OCI-LY3 (cell line): ENCODE results near the gene CFAP298.
"Not testable (repeated sequence)": the region's sequence is repeated elsewhere in the genome, so short reads cannot be mapped to it uniquely, and the experiment has no call there.

Experiments used
- H2AFZ ChIP-seq: fragments of 200-600, 300-600 bp; shearing (Covaris generic); 2 replicates; pipeline ENCODE4 v1.6.0; 2014; ENCODE audit warnings: antibody characterized with exemption, low read depth, low read length
- H3K27ac ChIP-seq: fragments of 200-600, 300-600 bp; sonication (generic); 2 replicates; pipeline ENCODE4 v1.5.1; 2014; ENCODE audit warnings: mild to moderate bottlenecking, low read length, moderate library complexity, mixed read lengths
- H3K27me3 ChIP-seq: fragments of 200-600, 300-600 bp; sonication (generic); 2 replicates; pipeline ENCODE4 v1.6.1; 2014; ENCODE audit warnings: low read depth, low read length, mixed read lengths
- H3K36me3 ChIP-seq: fragments of 200-600, 300-600 bp; sonication (generic); replicated peaks from 2 replicates; pipeline ENCODE3; 2014; ENCODE audit warnings: low read depth, low read length, mixed read lengths
- H3K4me1 ChIP-seq: fragments of 300-600, 200-600 bp; sonication (generic); 2 replicates; pipeline ENCODE4 v1.6.1; 2014; ENCODE audit warnings: low read length, mixed read lengths
- H3K4me2 ChIP-seq: fragments of 200-600, 300-600 bp; sonication (generic); 2 replicates; pipeline ENCODE4 v1.6.1; 2014; ENCODE audit warnings: low read length, mixed read lengths
- H3K4me3 ChIP-seq: fragments of 300-600, 200-600 bp; sonication (generic); 2 replicates; pipeline ENCODE4 v1.5.1; 2014; ENCODE audit warnings: antibody characterized with exemption, mild to moderate bottlenecking, low read length, moderate library complexity
- H3K79me2 ChIP-seq: fragments of 300-600, 200-600 bp; shearing (Covaris generic); 2 replicates; pipeline ENCODE4 v1.6.1; 2014; ENCODE audit warnings: mild to moderate bottlenecking, low read length, mixed read lengths
- H3K9ac ChIP-seq: fragments of 300-600, 200-600 bp; shearing (Covaris generic); 2 replicates; pipeline ENCODE4 v1.6.0; 2014; ENCODE audit warnings: mild to moderate bottlenecking, low read length, moderate library complexity
- H3K9me3 ChIP-seq: fragments of 200-600, 300-600 bp; shearing (Covaris generic); 2 replicates; pipeline ENCODE4 v1.6.1; 2014; ENCODE audit warnings: low read length, mixed read lengths; ENCODE audit not compliant: insufficient read depth
- H4K20me1 ChIP-seq: fragments of 200-600, 300-600 bp; sonication (generic); 2 replicates; pipeline ENCODE4 v1.6.1; 2016; ENCODE audit warnings: low read length, mixed read lengths; ENCODE audit not compliant: insufficient read depth
- EZH2phosphoT487 ChIP-seq: fragments of 200-600 bp; shearing (Covaris generic); IDR thresholded peaks from 2 replicates; pipeline ENCODE4 v1.6.1; 2018; ENCODE audit warnings: antibody characterized with exemption, mixed run types, low read depth
- TF ChIP-seq, protein P1 (sequence below): fragments of 200-600, 300-600 bp; sonication (generic); IDR thresholded peaks from 2 replicates; pipeline ENCODE4 v1.5.1; 2014; ENCODE audit warnings: antibody characterized with exemption, low read length, low read depth

The CFAP298 gene

DNA sequence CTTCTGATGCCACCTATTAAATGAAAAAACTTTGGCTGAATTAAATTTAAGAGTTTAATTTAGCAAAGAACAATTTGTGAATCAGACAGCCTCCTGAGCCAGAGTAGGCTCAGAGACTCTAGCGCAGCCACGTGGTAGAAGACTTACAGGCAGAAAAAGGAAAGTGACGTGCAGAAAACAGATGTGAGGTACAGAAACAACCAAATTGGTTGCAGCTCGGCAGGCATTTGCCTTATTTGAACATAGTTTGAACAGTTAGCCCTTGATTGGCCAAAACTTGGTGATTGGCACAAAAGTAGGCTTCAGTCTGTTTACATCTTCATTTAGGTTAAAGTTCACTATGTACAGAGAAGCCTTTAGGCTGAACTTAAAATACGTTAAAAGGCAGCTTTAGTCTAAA lies 49.8 kb downstream of the CFAP298 start:
- H3K27me3 ChIP-seq = no peaks in the 10 kb centered on the region
- no peaks in the 10 kb centered on the region for H4K20me1 ChIP-seq
- H3K79me2 ChIP-seq = no peaks in the 10 kb centered on the region
- no peaks in the 10 kb centered on the region for H3K36me3 ChIP-seq
- H3K9me3 ChIP-seq = no peaks in the 10 kb centered on the region
- H3K27ac ChIP-seq = no peak overlapping the region
- no peak overlapping the region for H3K4me2 ChIP-seq
- no peak for TF ChIP-seq EZH2phosphoT487
- TF ChIP-seq, protein P1, sequence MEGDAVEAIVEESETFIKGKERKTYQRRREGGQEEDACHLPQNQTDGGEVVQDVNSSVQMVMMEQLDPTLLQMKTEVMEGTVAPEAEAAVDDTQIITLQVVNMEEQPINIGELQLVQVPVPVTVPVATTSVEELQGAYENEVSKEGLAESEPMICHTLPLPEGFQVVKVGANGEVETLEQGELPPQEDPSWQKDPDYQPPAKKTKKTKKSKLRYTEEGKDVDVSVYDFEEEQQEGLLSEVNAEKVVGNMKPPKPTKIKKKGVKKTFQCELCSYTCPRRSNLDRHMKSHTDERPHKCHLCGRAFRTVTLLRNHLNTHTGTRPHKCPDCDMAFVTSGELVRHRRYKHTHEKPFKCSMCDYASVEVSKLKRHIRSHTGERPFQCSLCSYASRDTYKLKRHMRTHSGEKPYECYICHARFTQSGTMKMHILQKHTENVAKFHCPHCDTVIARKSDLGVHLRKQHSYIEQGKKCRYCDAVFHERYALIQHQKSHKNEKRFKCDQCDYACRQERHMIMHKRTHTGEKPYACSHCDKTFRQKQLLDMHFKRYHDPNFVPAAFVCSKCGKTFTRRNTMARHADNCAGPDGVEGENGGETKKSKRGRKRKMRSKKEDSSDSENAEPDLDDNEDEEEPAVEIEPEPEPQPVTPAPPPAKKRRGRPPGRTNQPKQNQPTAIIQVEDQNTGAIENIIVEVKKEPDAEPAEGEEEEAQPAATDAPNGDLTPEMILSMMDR = no peak
- H3K9ac ChIP-seq = no peak overlapping the region
- H2AFZ ChIP-seq = no peak overlapping the region
- no peaks in the 10 kb centered on the region for H3K4me1 ChIP-seq
- no peak overlapping the region for H3K4me3 ChIP-seq

DNA sequence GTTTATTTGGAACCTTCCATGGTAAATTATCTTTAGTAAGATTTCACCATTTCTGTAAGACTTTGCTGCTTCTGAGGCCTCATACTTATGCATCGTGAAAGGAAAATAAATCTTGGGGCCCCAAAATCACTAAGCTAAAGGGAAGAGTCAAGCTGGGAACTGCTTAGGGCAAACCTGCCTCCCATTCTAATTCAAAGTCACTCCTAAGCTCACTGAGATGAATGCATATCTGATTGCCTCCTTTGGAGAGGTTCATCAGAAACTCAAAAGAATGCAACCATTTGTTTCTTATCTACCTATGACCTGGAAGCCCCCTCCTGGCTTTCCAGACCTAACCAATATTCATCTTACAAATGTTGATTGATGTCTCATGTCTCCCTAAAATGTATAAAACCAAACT lies 50.7 kb downstream of the CFAP298 start:
- H3K9me3 ChIP-seq, H4K20me1 ChIP-seq, H3K27me3 ChIP-seq, H3K4me3 ChIP-seq, H3K9ac ChIP-seq, H3K79me2 ChIP-seq, H2AFZ ChIP-seq, H3K4me1 ChIP-seq, H3K27ac ChIP-seq, H3K36me3 ChIP-seq, H3K4me2 ChIP-seq: not testable (repeated sequence)

DNA sequence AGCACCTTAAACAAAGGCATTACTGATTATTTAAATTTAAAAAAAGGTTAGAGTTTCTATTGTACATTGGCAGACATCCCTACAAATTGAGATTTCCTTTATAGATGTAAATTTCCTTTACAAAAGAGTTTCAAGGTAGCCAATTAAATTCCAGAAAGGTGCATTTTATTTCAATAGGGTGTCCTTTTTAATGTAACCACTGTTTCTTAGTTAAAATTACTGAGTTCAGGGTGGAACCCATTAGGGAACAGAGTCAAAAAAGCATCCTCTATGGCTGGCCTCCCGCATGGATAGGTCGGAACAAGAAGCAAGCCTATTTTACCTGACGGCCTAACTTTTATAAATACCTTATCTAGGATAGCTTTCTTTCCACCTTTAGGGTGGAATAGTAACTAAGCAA lies 51.3 kb downstream of the CFAP298 start:
- no peak overlapping the region for H3K4me2 ChIP-seq
- TF ChIP-seq, protein P1 = no peak
- TF ChIP-seq EZH2phosphoT487 = no peak
- H3K4me1 ChIP-seq = no peaks in the 10 kb centered on the region
- no peak overlapping the region for H3K27ac ChIP-seq
- H3K79me2 ChIP-seq = no peaks in the 10 kb centered on the region
- H3K27me3 ChIP-seq = no peaks in the 10 kb centered on the region
- no peaks in the 10 kb centered on the region for H4K20me1 ChIP-seq
- no peaks in the 10 kb centered on the region for H3K9me3 ChIP-seq
- H2AFZ ChIP-seq = no peak overlapping the region
- no peak overlapping the region for H3K4me3 ChIP-seq
- no peak overlapping the region for H3K9ac ChIP-seq
- H3K36me3 ChIP-seq = no peaks in the 10 kb centered on the region

DNA sequence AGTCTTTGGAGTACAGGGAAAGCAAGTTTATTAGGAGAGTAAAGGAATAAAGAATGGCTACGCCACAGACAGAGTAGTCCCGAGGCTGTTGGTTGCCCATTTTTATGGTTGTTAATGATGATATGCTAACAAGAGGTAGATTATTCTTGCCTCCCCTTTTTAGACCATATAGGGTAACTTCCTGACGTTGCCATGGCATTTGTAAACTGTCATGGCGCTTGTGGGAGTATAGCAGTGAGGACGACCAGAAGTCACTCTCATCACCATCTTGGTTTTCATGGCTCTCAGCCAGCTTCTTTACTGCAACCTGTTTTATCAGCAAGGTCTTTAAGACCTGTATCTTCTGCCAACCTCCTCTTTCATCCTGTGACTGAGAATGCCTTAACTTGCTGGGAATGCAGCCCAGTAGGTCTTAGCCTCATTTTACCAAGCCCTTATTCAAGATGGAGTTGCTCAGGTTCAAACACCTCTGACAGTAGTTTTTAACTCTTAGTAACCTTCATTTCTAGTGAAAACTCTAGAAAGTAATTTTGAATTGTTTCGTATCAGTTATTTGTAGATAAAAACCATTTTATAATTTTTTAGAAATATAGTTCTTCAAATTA lies 53.1 kb downstream of the CFAP298 start:
- Histone ChIP-seq H3K4me2 (no peak overlapping the region), H2AFZ (no peak overlapping the region), H3K27ac (no peak overlapping the region), H4K20me1 (no peaks in the 10 kb centered on the region), H3K4me3 (no peak overlapping the region), H3K9ac (no peak overlapping the region), H3K79me2 (no peaks in the 10 kb centered on the region), H3K4me1 (no peaks in the 10 kb centered on the region), H3K9me3 (no peaks in the 10 kb centered on the region), H3K27me3 (no peaks in the 10 kb centered on the region), H3K36me3 (no peaks in the 10 kb centered on the region)
- no peak for TF ChIP-seq EZH2phosphoT487
- TF ChIP-seq, protein P1 = no peak
